GM10266 (cell line): ENCODE data around the gene CTNND2.

Experiments used
- DNase-seq: peaks from one replicate; pipeline ENCODE4 v3.0.0; 2012; ENCODE audit errors: extremely low spot score
- TF ChIP-seq, protein P1 (sequence below): IDR thresholded peaks from 2 replicates; pipeline ENCODE4 v1.5.1; 2012; ENCODE audit warnings: mild to moderate bottlenecking, low read depth; ENCODE audit not compliant: control insufficient read depth, insufficient read depth; ENCODE audit errors: missing control alignments

The CTNND2 gene

DNA sequence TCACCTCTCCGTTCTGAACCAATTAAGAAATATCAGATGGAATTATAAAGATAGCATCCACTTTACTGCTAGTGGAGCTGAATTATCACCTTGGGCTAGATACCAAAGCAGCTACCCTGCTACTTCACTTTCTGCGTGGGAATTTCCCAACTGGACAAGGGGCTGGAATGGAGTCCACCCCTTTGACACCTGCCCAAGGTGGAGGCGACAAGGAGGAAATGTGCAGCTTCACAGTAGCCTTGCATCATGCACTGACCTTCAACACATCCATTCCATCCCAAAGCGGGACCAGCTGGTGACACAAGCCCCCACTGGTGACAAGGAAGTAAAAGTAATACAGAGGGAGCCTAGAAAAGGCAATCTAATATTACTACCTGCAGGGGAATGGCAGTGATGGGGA is 30.7 kb downstream of the CTNND2 start:
- TF ChIP-seq, protein P1, sequence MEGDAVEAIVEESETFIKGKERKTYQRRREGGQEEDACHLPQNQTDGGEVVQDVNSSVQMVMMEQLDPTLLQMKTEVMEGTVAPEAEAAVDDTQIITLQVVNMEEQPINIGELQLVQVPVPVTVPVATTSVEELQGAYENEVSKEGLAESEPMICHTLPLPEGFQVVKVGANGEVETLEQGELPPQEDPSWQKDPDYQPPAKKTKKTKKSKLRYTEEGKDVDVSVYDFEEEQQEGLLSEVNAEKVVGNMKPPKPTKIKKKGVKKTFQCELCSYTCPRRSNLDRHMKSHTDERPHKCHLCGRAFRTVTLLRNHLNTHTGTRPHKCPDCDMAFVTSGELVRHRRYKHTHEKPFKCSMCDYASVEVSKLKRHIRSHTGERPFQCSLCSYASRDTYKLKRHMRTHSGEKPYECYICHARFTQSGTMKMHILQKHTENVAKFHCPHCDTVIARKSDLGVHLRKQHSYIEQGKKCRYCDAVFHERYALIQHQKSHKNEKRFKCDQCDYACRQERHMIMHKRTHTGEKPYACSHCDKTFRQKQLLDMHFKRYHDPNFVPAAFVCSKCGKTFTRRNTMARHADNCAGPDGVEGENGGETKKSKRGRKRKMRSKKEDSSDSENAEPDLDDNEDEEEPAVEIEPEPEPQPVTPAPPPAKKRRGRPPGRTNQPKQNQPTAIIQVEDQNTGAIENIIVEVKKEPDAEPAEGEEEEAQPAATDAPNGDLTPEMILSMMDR = no peak
- no peak for DNase-seq

DNA sequence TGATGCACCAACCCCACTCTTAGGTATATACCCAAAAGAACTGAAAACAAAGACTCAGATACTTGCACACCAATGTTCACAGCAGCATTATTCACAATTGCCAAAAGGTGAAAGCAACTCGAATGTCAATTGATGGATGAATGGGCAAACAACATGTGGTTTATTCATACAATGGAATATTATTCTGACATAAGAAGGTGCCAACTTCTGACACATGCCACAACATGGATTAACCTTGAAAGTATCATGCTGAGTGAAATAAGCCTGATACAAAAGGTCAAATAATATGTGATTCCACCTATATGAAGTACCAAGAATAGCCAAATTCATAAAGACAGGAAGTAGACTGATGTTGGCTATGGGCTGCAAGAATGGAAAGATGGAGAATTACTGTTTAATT is 35.0 kb downstream of the CTNND2 start:
- DNase-seq = no peak
- TF ChIP-seq, protein P1 = no peak

DNA sequence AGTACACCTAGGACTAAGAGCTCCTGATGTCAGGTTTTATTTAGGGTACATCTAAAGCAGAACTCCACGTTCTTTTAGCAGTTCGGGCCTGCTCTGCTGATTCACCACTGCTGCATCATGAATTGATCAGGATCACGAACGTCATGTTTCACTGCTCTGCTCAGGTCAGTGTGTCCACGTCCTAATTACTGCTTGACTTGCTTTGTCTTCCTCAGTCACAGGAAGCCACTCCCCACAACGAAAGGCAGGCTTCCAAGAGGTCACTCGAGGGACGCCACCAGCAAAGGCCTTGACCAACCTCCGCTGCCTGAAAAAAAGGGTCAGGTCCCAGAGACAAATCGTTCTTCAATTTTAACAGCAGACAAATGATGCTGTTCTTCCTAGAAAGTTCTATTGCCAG is 40.3 kb downstream of the CTNND2 start:
- no peak for DNase-seq
- TF ChIP-seq, protein P1 = no peak

DNA sequence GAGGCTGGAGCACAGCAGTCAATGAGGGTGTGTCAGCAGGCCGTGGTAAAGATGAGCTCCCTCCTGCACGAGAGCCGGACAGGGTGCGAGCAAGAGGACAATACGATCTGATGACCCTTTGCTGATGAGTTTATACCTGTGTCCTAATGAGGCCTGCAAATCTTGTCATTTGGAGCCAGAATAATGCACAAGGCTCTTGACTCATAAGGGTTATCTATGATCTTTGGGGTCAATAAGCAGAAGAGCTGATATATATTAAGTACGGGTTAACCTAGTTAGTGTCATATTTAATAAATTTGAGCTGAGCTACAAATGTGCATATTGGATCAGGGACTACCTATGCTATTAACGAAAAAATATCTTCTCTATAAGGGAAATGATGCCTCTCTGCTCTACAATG is 46.9 kb downstream of the CTNND2 start:
- TF ChIP-seq, protein P1 = no peak
- DNase-seq = no peak

DNA sequence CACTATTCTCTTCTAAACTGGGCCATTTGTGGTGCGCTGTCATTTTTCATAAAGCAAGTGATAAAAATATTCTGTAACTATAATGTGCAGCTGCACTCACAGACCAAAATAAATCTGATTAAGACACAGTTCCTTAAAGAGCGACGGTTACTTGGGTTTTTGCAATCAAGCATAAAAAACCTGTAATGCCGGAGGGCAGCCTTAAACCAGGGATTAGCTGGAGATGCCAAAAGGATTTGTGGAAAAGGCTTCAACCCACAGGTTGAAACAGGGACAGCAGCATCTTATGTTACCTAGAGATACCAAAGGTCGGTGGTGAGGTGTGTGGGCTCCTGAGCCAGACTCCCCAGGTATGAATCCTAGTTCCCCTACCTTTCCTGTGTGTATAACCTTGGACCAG is 49.3 kb downstream of the CTNND2 start:
- TF ChIP-seq, protein P1 = no peak
- DNase-seq = no peak

DNA sequence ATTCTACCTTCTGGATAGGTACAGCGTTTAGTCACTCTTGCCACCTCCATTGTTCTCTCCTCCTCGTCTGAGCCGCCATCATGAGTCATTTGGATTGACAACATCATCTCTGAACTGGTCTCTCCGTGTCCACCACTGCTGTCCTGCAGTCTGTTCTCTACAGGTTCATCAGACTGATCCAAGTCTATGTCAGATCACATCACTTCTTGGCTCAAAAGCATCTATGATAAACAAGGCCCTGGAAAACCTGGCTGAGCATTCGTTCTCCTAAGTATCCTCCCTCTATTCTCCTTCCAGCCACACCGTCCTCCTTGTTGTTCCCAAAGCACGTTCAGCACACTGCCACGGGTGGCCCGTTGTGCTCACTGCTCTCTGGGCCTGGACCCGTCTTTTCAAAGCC is 50.5 kb downstream of the CTNND2 start:
- DNase-seq = no peak
- TF ChIP-seq, protein P1 = no peak

DNA sequence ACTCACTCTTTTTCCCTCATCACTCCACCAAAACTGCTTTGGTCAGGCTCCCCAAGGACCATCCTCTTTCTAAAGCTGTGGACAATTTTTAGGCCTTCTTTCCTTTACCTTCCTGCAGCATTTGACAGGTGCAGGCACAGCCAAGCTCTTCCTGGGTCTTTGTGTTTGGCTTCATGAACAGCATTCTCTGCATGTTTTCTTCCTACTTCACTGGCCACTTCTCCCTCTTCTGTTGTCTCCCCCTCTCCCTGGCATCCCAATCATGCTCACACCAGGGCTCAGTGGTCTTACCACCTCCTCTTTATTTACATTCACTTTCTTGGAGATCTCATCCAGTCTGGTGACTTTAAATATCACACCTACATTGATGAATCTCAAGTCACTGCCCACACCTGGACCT is 51.1 kb downstream of the CTNND2 start:
- DNase-seq = no peak
- TF ChIP-seq, protein P1 = no peak

DNA sequence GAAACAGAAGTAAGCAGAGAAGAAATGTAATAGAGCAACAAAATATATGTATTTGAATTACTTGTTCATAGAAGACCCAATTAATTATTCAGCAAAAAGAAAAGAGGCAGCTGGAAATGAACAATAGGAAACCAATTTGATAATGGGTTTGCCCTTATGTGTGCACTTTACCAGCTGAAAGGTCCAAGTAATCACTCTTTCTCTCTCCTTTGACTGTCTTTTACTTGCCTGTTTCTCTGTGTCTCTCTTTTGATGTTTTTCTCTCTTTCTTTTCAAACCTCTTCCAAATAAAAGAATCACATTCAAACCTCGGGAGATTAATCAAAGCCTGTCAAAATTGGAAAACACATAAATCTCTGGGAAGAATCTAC is 51.5 kb downstream of the CTNND2 start:
- no peak for DNase-seq
- TF ChIP-seq, protein P1 = no peak
